HepG2 (cell line): Measurements from ENCODE around the gene PTPN12. TPM values are rescaled to one million over a fixed set of nuclear protein-coding genes. Genes with fewer than 3 reads are reported as not detected.

Experiments
- ADNP ChIP-seq: sonication (generic); formaldehyde crosslinking; IDR thresholded peaks from 2 replicates; pipeline ENCODE4 v1.4.0; 2020; ENCODE audit warnings: missing genetic modification reagents
- ATF5 ChIP-seq: sonication (generic); formaldehyde crosslinking; IDR thresholded peaks from 2 replicates; pipeline ENCODE4 v1.4.0; 2020; ENCODE audit warnings: mild to moderate bottlenecking, low read depth, missing genetic modification reagents
- CENPBD1 ChIP-seq: sonication (generic); formaldehyde crosslinking; IDR thresholded peaks from 2 replicates; pipeline ENCODE4 v1.8.0; 2022; ENCODE audit warnings: missing genetic modification reagents, low read depth, mild to moderate bottlenecking, borderline replicate concordance
- MIER3 ChIP-seq: IDR thresholded peaks from 2 replicates; pipeline ENCODE4 v1.6.1; 2016; ENCODE audit warnings: missing compliant biosample characterization, borderline replicate concordance
- PCBP1 ChIP-seq: fragments of 200-400 bp; formaldehyde crosslinking; IDR thresholded peaks from 2 replicates; pipeline ENCODE4 v1.6.1; 2017; ENCODE audit warnings: mild to moderate bottlenecking, low read depth, low read length, borderline replicate concordance
- PHF8 ChIP-seq: sonication (generic); formaldehyde crosslinking; IDR thresholded peaks from 2 replicates; pipeline ENCODE4 v1.5.0; 2020; ENCODE audit warnings: missing genetic modification reagents
- RNF2 ChIP-seq: fragments of 450-650 bp; conservative IDR thresholded peaks from 2 replicates; pipeline ENCODE4 v1.6.1; 2016; ENCODE audit warnings: low read depth
- TEAD2 ChIP-seq: sonication (generic); formaldehyde crosslinking; IDR thresholded peaks from 2 replicates; pipeline ENCODE4 v1.9.0; 2021; ENCODE audit warnings: missing genetic modification reagents
- U2AF2 ChIP-seq: fragments of 200-400 bp; formaldehyde crosslinking; IDR thresholded peaks from 2 replicates; pipeline ENCODE4 v1.6.1; 2017; ENCODE audit warnings: low read depth, mild to moderate bottlenecking, low read length
- ZBTB37 ChIP-seq: sonication (generic); formaldehyde crosslinking; IDR thresholded peaks from 2 replicates; pipeline ENCODE4 v1.4.0; 2020; ENCODE audit warnings: mild to moderate bottlenecking, missing genetic modification reagents
- ZFP90 ChIP-seq: sonication (generic); formaldehyde crosslinking; IDR thresholded peaks from 2 replicates; pipeline ENCODE4 v1.8.0; 2022; ENCODE audit warnings: missing genetic modification reagents, mild to moderate bottlenecking, inconsistent platforms, borderline replicate concordance
- ZFYVE20 ChIP-seq: sonication (generic); formaldehyde crosslinking; IDR thresholded peaks from 2 replicates; pipeline ENCODE4 v1.8.0; 2023; ENCODE audit warnings: low read depth, mild to moderate bottlenecking, moderate library complexity, missing genetic modification reagents, borderline replicate concordance
- ZMYM4 ChIP-seq: sonication (generic); formaldehyde crosslinking; IDR thresholded peaks from 2 replicates; pipeline ENCODE4 v1.8.1; 2023; ENCODE audit warnings: mild to moderate bottlenecking, missing genetic modification reagents
- ZNF446 ChIP-seq: sonication (generic); formaldehyde crosslinking; IDR thresholded peaks from 2 replicates; pipeline ENCODE4 v1.5.0; 2020; ENCODE audit warnings: mild to moderate bottlenecking, missing genetic modification reagents
- ZNF513 ChIP-seq: sonication (generic); formaldehyde crosslinking; conservative IDR thresholded peaks from 2 replicates; pipeline ENCODE4 v1.5.0; 2020; ENCODE audit warnings: missing genetic modification reagents
- ZNF646 ChIP-seq: sonication (generic); formaldehyde crosslinking; IDR thresholded peaks from 2 replicates; pipeline ENCODE4 v1.9.0; 2021; ENCODE audit warnings: mild to moderate bottlenecking, missing genetic modification reagents
- ZNF672 ChIP-seq: sonication (generic); formaldehyde crosslinking; IDR thresholded peaks from 2 replicates; pipeline ENCODE4 v1.8.1; 2022; ENCODE audit warnings: missing genetic modification reagents
- ZNF713 ChIP-seq: sonication (generic); formaldehyde crosslinking; IDR thresholded peaks from 2 replicates; pipeline ENCODE4 v1.4.0; 2020; ENCODE audit warnings: mild to moderate bottlenecking, missing genetic modification reagents
- ZNF761 ChIP-seq: sonication (generic); formaldehyde crosslinking; conservative IDR thresholded peaks from 2 replicates; pipeline ENCODE4 v1.4.0; 2020; ENCODE audit warnings: mild to moderate bottlenecking, missing genetic modification reagents
- polyA plus RNA-seq, 8 experiments: library from polyadenylated mRNA; depleted of rRNA in 3 of 8; stranded (reverse) in 7 of 8; unstranded in 1 of 8; fragments of >200 nt; fragmentation: Illumina TruSeq in 4 of 8; extraction: Trizol in 4 of 8; gene quantifications; 2 replicates each; pipeline versions ENCODE4 v1.2.1 to v1.2.3, GENCODE V29; 2011 to 2016; ENCODE audit warnings: low read depth in 4 of 8, missing spikeins in 1 of 8, mixed read lengths in 1 of 8; ENCODE audit not compliant: insufficient read depth in 1 of 8
- total RNA-seq, 5 experiments: library from RNA; depleted of rRNA; stranded (reverse); fragments of >200 nt; fragmentation: Illumina TruSeq; extraction: Trizol; gene quantifications; 2 replicates each; pipeline ENCODE4 v1.2.3, GENCODE V29; 2016; ENCODE audit warnings: low read depth in 1 of 5

The PTPN12 gene
- total and polyA plus RNA-seq, 2 of the 13 experiments (the other 11 are each of a cell fraction or from before 2014, with no cell fraction given), result 22.9 to 56.8 TPM

- TF ChIP-seq ZNF646 (CRISPR knock-in tag) (no peak), ZFYVE20 (CRISPR knock-in tag) (no peak), RNF2 (no peak), TEAD2 (no peak), ZBTB37 (no peak), ZNF513 (CRISPR knock-in tag) (no peak), PHF8 (CRISPR knock-in tag) (peak; percentile 21; the same call in 1 of the 2 replicates), MIER3 (CRISPR knock-in tag) (no peak), ZMYM4 (CRISPR knock-in tag) (no peak), ATF5 (CRISPR knock-in tag) (no peak), CENPBD1 (CRISPR knock-in tag) (no peak), ZNF672 (CRISPR knock-in tag) (no peak), ZNF713 (CRISPR knock-in tag) (no peak), ZFP90 (CRISPR knock-in tag) (0 out of 2 replicates have a peak, but pooled peaks have one; percentile 32), U2AF2 (no peak), ADNP (no peak), PCBP1 (no peak), ZNF761 (no peak), ZNF446 (CRISPR knock-in tag) (no peak)
These were observed 1.5 kb downstream of the PTPN12 start (continued) for GRCh38 chr7:77538281-77539212.
